ENCODE measurements around the gene FBLN1.

DNA sequence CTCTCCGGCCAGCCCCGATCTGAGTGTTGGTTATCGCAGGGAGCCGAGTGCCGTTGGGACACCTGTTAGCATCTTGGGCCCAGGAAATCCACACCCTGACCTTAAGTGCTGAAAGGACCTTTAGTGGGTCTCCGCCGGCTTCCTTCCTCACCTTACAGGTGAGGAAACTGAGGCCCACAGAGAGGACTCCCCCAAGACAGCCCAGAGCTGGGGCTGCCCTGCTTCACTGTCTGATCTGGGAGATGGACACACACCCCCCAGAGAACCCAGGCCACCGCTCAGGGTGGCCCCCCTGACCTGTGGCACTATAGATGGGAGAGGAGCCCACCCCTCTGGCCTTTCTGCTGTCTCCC, 73.6 kb downstream of the FBLN1 start:
- TF ChIP-seq, protein P1, sequence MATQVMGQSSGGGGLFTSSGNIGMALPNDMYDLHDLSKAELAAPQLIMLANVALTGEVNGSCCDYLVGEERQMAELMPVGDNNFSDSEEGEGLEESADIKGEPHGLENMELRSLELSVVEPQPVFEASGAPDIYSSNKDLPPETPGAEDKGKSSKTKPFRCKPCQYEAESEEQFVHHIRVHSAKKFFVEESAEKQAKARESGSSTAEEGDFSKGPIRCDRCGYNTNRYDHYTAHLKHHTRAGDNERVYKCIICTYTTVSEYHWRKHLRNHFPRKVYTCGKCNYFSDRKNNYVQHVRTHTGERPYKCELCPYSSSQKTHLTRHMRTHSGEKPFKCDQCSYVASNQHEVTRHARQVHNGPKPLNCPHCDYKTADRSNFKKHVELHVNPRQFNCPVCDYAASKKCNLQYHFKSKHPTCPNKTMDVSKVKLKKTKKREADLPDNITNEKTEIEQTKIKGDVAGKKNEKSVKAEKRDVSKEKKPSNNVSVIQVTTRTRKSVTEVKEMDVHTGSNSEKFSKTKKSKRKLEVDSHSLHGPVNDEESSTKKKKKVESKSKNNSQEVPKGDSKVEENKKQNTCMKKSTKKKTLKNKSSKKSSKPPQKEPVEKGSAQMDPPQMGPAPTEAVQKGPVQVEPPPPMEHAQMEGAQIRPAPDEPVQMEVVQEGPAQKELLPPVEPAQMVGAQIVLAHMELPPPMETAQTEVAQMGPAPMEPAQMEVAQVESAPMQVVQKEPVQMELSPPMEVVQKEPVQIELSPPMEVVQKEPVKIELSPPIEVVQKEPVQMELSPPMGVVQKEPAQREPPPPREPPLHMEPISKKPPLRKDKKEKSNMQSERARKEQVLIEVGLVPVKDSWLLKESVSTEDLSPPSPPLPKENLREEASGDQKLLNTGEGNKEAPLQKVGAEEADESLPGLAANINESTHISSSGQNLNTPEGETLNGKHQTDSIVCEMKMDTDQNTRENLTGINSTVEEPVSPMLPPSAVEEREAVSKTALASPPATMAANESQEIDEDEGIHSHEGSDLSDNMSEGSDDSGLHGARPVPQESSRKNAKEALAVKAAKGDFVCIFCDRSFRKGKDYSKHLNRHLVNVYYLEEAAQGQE (IDR thresholded peaks at IDR 0.05; ENCODE audit: low read depth, low read length): no peak
- TF ChIP-seq, protein P2, sequence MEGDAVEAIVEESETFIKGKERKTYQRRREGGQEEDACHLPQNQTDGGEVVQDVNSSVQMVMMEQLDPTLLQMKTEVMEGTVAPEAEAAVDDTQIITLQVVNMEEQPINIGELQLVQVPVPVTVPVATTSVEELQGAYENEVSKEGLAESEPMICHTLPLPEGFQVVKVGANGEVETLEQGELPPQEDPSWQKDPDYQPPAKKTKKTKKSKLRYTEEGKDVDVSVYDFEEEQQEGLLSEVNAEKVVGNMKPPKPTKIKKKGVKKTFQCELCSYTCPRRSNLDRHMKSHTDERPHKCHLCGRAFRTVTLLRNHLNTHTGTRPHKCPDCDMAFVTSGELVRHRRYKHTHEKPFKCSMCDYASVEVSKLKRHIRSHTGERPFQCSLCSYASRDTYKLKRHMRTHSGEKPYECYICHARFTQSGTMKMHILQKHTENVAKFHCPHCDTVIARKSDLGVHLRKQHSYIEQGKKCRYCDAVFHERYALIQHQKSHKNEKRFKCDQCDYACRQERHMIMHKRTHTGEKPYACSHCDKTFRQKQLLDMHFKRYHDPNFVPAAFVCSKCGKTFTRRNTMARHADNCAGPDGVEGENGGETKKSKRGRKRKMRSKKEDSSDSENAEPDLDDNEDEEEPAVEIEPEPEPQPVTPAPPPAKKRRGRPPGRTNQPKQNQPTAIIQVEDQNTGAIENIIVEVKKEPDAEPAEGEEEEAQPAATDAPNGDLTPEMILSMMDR (IDR thresholded peaks at IDR 0.05): no peak
- no peak for TF ChIP-seq SMC3 (IDR thresholded peaks at IDR 0.05; ENCODE audit: low read depth, low read length)
- no peak for TF ChIP-seq POLR2AphosphoS5 (IDR thresholded peaks at IDR 0.05; ENCODE audit: low read depth, low read length)
- TF ChIP-seq NRF1 (IDR thresholded peaks at IDR 0.05; ENCODE audit: low read depth, low read length): no peak
- TF ChIP-seq, protein P3, sequence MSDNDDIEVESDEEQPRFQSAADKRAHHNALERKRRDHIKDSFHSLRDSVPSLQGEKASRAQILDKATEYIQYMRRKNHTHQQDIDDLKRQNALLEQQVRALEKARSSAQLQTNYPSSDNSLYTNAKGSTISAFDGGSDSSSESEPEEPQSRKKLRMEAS (IDR thresholded peaks at IDR 0.05; ENCODE audit: low read depth): no peak
- TF ChIP-seq JUND (IDR thresholded peaks at IDR 0.05): no peak
